ENCODE data around the gene MBNL2. TPM values are rescaled to one million over a fixed set of nuclear protein-coding genes. Genes with fewer than 3 reads are reported as not detected.
"Not testable (repeated sequence)": the region's sequence is repeated elsewhere in the genome, so short reads cannot be mapped to it uniquely, and the experiment has no call there.

The MBNL2 gene
- total RNA-seq, 1 donor from 2014 or later, result 67.6 TPM

GRCh38 chr13:97205982-97206381 is 16.2 kb upstream of the MBNL2 start:
- no peak for DNase-seq (ENCODE audit: low spot score)
- intact Hi-C loops (cut with DNase I), result no loop called here

GRCh38 chr13:97207252-97207651 is 14.9 kb upstream of the MBNL2 start:
- DNase-seq (ENCODE audit: low spot score); intact Hi-C loops (cut with DNase I): not testable (repeated sequence)

- no peak for DNase-seq (ENCODE audit: low spot score)
- intact Hi-C loops (cut with DNase I), result loop anchor here (10.0 kb wide), 1 partner anchor 186 kb away; no protein-coding TSS in a partner anchor
Observed at GRCh38 chr13:97211300-97211699, 10.8 kb upstream of the MBNL2 start.

- DNase-seq (ENCODE audit: low spot score), result no peak
- intact Hi-C loops (cut with DNase I), result loop anchor here (1.0 to 10.0 kb wide), 2 partner anchors 101 to 187 kb away; no protein-coding TSS in a partner anchor
Observed at GRCh38 chr13:97212004-97212403, 10.1 kb upstream of the MBNL2 start.

- intact Hi-C loops (cut with DNase I), result loop anchor here (1.0 to 10.0 kb wide), 2 partner anchors 101 to 188 kb away; no protein-coding TSS in a partner anchor
Observed at GRCh38 chr13:97212601-97213040, 9.5 kb upstream of the MBNL2 start.

GRCh38 chr13:97214921-97215320 is 7.2 kb upstream of the MBNL2 start:
- no peak for DNase-seq (ENCODE audit: low spot score)
- intact Hi-C loops (cut with DNase I), result loop anchor here (10.0 kb wide), 1 partner anchor 190 kb away; no protein-coding TSS in a partner anchor

More at GRCh38 chr13:97212601-97213040, 9.5 kb upstream of the MBNL2 start:
- DNase-seq (ENCODE audit: low spot score), result no peak

GRCh38 chr13:97215325-97215724 is 6.8 kb upstream of the MBNL2 start:
- no peak for DNase-seq (ENCODE audit: low spot score)
- intact Hi-C loops (cut with DNase I), result loop anchor here (10.0 kb wide), 1 partner anchor 191 kb away; no protein-coding TSS in a partner anchor

GRCh38 chr13:97219226-97219625 is 2.9 kb upstream of the MBNL2 start:
- intact Hi-C loops (cut with DNase I), result loop anchor here (10.0 kb wide), 1 partner anchor 194 kb away; no protein-coding TSS in a partner anchor
- no peak for DNase-seq (ENCODE audit: low spot score)

GRCh38 chr13:97220151-97220900 is 1.8 kb upstream of the MBNL2 start:
- intact Hi-C loops (cut with DNase I), result loop anchor here (5.0 kb wide), 2 partner anchors 37 to 212 kb away; partner anchors contain the start of gene RAP2A
- no peak for DNase-seq (ENCODE audit: low spot score)

GRCh38 chr13:97221046-97221445 is 1.1 kb upstream of the MBNL2 start:
- intact Hi-C loops (cut with DNase I), result loop anchor here (5.0 kb wide), 2 partner anchors 36 to 211 kb away; partner anchors contain the start of gene RAP2A
- DNase-seq (ENCODE audit: low spot score), result no peak

GRCh38 chr13:97221466-97221865 is 667 bp upstream of the MBNL2 start:
- no peak for DNase-seq (ENCODE audit: low spot score)
- intact Hi-C loops (cut with DNase I), result loop anchor here (5.0 kb wide), 2 partner anchors 36 to 211 kb away; partner anchors contain the start of gene RAP2A

GRCh38 chr13:97223037-97223710 is 1.0 kb downstream of the MBNL2 start:
- intact Hi-C loops (cut with DNase I), result loop anchor here (2.0 to 5.0 kb wide), 3 partner anchors 34 to 209 kb away; partner anchors contain the start of gene RAP2A
- DNase-seq (ENCODE audit: low spot score), result no peak

- intact Hi-C loops (cut with DNase I), result loop anchor here (2.0 to 5.0 kb wide), 4 partner anchors 19 to 208 kb away; partner anchors contain the start of gene RAP2A
- peak; percentile 78 for DNase-seq (ENCODE audit: low spot score)
Observed at GRCh38 chr13:97223711-97224541, 1.8 kb downstream of the MBNL2 start.

GRCh38 chr13:97224544-97225300 is 2.6 kb downstream of the MBNL2 start:
- intact Hi-C loops (cut with DNase I), result loop anchor here (2.0 to 5.0 kb wide), 3 partner anchors 18 to 208 kb away; partner anchors contain the start of gene RAP2A
- no peak for DNase-seq (ENCODE audit: low spot score)

- no peak for DNase-seq (ENCODE audit: low spot score)
- intact Hi-C loops (cut with DNase I), result loop anchor here (2.0 kb wide), 1 partner anchor 17 kb away; no protein-coding TSS in a partner anchor
Observed at GRCh38 chr13:97225533-97225932, 3.4 kb downstream of the MBNL2 start.

- intact Hi-C loops (cut with DNase I), result no loop called here
- DNase-seq (ENCODE audit: low spot score), result no peak
Observed at GRCh38 chr13:97226013-97226412, 3.9 kb downstream of the MBNL2 start.

GRCh38 chr13:97226788-97227627 is 4.9 kb downstream of the MBNL2 start:
- DNase-seq (ENCODE audit: low spot score), result no peak
- intact Hi-C loops (cut with DNase I), result no loop called here

Data from cardiac septum (tissue), 1 donor.